RPMI8226 (cell line): ENCODE measurements around the gene FSTL4.
A peak's percentile ranks its signal among the peaks of the same experiment; 100 is the strongest.
"Not testable (repeated sequence)": the region's sequence is repeated elsewhere in the genome, so short reads cannot be mapped to it uniquely, and the experiment has no call there.

Source experiments
- DNase-seq: peaks from one replicate; pipeline ENCODE4 v3.0.0-alpha.2; 2015

The FSTL4 gene

DNA sequence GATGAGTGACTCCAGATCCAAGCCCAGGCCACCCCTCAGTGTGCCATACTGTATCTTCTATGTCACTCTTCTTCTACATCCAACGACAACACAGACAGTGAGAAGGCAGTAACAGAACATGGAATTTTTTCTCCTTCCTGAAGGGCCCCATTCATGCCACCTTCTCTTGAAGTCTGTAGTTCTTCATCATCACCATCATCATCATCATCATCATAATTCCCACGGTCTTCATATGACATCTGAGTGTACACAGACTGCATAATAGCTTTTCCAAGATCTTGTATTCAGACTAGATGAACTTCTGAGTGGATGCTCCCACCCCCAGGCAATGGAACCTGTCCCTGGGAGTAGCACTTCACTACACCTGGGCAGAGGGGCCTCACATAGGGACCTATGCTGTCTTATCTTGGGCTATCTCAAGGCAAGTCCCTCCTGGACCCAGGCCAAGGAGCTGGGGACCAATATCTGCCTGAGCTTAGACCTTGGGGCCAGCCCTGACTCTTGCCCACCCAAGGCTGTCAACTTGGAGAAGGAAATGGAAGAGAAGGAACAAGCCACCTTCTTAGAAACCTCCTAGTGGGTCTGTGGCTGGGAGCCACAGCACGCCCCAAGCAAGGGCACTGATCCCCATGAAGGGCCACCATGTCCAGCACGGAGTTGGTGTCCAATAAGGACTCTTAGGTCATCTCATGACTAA lies 159.1 kb downstream of the FSTL4 start:
- DNase-seq, result no peak

DNA sequence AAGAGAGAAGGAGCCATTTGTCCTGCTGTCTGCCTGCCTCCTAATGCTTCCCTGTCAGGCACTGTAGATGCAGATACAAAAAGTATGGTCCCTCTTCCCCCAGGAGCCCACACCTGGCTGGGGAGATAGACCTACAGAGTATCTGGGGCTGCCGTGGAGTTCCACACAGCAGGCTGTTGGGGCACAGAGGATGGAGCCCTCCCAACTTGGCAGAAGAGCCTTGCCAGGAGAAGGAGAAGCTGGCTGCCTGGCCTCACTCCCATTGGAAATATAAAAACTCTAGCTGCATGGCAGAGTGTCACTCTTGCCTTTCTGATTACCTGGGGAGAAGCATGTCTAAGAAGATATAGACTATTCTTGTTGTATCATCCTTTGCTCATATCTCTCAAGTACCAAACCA lies 160.4 kb downstream of the FSTL4 start:
- no peak for DNase-seq

DNA sequence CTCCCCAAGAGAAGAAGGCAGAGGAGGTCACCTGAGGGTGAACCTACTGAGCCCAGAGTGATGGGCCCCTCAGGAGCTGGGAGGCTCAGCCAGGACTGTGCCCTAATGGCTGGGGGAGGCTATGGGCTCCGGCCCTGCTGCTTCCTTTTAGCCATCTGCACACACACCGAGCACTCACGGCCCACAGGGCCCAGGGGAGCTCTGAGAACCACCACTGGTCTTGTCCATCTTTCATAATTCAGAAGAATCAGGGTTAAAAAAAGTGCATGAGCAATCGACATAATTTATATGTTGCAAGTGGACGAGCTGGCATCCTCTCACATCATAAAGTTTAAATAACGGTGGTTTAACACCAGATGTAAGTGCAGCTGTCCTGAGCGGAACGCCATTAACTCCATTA lies 162.1 kb downstream of the FSTL4 start:
- no peak for DNase-seq

DNA sequence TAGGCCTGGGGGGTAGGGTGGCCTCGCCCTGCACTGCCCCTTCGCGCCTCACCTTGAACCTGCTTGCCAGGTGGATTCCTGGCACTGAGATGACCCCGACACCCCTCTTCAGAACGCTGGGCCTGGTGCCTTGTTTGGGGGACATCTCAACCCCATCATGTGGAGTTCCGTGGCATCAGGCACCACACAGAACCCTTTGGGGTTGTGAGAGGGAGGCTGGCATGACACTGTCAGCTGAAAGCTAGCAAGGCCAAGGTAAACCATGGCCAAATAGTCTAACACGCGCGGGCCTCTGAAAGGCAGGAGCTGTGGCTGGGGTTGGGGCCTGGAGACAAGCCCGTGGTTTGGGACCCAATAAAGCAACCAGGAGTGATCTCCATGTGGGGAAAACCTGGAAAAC lies 163.2 kb downstream of the FSTL4 start:
- DNase-seq, result no peak

DNA sequence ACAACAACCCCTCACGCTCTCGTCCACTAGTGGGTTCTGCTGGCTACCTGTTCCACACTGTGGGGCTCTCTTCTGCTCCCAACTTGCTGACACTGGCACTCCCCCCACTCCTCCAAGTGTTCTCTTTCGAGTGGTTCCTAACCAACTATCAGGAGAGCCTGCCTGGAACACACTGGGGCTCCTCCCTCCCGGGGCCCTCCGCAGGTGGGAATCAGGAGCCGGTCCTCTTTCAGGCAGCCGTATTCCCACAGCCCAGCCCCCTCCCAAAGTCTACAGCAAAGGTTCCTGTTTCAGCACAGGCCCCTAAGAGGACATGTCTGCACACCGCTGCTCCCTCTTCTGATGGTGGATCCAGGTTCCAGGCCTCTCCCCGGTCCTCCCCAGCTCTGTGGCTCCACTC lies 165.9 kb downstream of the FSTL4 start:
- no peak for DNase-seq

DNA sequence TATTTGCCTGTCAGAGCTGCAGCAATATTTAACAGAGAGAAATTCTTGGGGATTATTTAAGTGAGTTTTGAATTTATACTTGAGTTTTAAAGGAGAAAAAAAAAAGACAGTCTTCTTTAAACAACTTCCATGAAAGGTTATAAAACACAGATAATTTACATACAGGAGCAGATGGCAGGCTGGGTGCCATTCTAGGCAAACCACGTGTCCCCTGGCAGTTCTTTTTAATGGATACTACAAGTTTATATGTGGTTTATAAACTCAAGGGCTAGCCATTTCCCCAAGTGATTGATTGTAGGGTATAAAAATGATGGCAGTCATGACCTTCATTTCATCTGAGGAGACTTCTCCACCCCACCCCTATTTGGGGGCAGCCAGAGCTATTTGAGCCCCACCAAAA lies 166.6 kb downstream of the FSTL4 start:
- DNase-seq, result no peak

DNA sequence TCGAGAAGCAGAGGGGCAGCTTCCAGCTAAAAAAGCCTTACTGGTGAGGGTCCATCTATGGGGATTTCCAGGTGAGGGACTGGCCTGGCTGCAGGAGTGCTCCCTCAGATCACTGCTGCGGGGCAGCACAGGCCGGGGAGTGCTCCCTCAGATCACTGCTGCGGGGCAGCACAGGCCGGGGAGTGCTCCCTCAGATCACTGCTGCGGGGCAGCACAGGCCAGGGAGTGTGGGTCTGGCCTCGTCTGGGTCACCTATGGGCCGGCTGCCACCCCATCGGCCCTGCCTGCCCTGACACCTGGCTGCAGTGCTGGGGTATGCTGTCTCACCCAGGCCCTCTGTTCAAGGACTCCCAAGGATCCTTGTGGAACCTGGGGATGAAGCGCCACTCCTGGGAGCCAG lies 167.1 kb downstream of the FSTL4 start:
- DNase-seq, result not testable (repeated sequence)

DNA sequence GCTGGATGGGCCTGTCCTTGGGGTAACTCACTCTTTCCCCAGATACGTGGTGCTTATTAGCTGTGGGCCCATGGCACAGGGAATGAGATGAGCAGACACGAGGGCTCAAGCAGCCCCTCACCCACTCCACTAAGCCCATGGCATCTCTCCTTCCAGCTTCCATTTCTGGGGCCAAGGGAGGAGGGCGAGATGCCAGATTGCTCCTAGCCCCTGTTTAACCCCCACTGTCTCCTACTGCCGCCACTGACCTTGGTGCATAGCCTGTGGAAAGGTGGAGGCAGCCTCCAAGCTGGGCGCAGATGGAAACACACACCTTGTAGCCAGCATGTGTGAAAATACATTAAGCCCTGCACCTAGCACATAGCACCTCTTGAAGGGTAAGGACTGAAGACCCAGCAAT lies 167.6 kb downstream of the FSTL4 start:
- no peak for DNase-seq

DNA sequence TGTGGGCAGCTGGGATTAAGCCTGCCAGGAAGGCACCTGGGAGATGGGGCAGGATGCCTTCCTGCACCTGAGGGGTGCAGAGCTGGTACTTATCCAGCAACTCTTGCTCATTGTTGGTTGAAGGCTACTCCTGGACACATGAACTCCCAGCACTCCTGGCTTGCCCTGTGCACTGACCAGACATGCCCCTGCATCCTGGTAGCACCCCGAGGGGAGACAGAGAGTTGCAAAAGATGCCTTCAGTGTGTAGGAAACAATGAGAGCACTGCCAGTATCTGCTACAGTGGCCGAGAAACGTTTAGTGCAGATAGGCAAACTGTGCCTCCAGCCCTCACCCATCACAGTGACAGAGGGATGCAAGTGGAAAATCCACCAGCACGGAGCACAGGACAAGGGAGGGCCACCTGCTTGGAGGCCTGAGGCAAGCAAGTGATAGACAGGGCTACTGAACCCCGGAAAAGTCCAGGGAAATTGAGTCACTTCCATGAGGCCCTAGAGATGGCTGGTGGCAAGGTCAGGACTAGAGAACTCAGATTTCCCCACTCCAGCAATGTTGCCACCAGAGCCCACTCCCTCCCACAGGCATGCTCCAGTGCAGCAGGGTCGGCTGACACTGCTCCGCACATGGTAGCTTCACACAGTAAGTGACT lies 171.1 kb downstream of the FSTL4 start:
- no peak for DNase-seq

DNA sequence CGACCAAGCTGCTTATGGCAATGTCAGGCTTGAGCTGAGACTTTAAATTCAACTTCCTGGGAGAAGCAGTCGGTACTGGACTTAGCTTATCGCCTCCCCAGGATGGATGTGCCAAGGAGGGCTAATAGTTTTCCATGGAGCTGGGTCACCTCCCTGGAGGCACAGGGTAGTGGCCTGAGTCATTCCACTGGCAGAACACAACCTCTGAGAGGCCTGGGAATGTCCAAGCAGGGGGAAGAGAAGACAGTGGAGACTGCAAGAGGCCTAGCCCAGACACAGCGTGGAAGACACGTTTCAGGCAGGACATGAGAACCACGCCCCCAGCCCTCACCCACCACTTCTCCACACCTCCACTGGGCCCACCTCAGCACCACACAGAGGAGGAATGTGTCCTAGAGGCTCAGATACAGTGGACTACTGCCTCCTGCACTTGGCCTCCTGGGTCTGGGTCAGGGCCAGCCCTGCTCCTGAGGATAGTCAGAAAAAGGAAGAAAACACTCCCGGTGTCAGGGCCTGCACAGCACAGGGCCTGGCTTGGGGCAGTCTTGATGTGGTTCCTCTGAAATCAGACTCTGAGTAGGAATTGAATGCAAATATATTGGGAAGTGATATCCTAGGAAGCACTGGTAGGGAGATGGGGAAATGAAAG lies 171.8 kb downstream of the FSTL4 start:
- no peak for DNase-seq

DNA sequence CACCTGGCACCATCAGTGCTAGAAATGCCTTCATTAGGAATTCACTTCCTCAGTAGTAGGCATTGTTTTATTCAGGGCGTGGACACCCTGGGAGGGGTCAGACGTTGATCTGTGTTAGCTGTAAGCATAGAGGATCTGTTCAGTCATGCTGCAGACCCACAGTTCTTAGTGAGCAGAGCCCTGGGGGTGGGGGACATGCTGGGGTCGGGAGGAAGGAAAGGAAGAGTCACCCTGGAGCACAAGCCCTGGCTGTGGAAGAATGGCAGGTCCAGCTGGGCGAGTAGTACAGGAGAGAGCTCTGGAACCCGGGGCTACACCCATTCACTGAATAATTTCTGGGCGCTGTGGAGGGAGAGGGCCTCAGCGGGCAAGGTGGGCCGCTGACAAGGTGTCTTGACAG lies 172.5 kb downstream of the FSTL4 start:
- DNase-seq, result no peak

DNA sequence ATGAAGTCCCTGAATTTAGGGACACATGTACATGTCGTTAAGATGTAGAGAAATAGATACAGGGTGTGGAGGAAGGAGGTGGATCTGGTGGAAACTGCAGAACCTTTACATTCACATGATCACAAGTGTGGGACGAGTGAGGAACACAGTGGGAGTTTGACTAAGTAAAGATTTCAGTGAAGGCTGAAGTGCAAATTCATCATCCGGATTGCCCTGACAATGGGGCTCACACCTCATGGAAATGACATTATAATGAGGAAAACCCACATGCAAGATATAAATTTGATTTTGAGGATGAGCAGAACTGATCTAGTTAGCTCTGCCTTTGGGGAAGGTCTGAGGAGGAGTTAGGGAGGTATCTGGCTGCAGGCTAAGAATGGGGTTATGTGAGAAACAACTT lies 173.9 kb downstream of the FSTL4 start:
- DNase-seq, result no peak

DNA sequence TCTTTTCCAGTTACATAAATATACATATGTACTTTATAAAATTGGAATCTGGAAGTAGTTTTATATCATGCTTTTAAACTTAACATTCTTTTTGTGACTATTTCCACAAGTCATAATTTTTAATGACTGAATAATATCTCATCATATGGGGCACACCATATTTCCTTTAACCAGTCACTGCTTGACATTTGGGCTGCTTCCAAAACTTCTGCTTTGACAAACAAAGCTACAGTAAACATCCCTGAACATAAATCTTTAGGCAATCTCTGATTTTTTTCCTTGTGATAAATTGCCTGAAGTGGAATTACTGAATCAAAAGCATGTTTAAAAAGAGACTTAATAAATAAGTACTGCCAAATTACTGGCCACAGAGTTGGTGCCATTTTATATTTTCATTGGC lies 178.0 kb downstream of the FSTL4 start:
- no peak for DNase-seq

DNA sequence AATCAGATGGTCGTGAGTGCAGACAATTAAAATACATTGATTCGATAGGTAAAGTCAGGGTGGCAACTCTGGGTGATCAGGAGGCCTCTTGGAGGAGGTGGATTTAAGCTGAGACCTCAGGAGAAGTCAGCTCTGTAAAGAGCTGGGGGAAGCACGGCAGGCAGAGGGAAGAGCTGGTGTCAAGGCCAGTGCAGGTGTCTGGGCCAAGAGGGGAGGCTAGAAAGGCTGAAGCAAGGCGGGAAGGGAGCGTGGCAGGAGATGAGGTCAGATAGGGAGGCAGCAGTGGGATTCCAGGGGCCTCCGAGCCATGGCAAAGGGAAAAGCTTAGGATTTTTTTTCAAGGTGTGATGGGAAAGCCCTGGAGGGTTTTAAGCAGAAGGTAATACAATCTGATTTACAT lies 178.7 kb downstream of the FSTL4 start:
- no peak for DNase-seq

DNA sequence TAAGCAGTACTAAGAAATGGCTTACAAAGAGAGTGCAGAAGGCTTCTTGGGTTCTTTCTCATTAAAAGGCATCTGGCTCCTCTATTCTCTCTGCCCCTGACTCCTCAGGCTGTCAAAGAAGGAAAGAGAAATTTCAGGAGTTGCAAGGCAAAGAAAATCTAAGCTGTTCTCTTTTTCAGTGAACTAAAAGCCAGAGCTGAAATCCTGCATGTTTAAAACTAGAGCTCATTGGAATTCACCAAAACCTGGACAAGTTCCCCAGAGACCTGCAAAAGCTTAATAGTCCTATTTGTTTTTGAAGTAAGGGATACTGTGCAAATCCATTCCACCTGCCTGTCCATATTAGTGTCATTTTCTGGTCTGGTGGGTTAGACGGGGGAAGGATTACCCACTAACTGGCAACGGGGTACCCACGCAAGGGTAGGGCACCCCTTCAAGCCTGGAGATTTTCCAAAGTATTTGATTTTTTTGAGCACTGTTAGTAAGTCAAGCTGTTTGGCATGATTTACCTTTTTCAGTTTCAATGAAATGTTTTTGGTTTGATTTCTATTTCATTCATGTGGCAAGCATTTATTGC lies 179.3 kb downstream of the FSTL4 start:
- DNase-seq, result no peak

DNA sequence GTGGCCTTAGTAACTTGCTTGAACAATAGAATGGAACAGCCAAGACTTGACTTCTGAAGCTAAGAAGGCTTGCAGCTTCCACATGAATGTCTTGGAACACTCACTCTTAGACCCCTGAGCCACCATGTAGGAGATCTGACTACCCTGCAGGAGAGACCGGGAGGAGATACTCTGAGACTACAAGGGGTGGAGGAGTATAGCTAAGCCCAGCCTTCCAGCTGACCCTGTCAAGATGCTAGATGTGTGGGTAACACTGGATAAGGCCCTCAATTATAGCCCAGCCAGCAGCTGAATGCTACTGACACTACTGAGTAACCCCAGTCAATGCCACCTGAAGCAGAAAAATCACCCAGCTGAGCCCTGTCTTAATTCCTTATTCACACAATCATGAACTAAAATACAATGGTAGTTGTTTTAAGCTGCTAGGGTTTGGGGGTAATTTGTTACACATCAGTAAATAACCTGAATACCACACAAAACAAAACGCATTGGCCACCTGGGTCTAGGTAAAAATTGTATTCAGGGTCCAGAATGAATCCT lies 180.9 kb downstream of the FSTL4 start:
- no peak for DNase-seq

DNA sequence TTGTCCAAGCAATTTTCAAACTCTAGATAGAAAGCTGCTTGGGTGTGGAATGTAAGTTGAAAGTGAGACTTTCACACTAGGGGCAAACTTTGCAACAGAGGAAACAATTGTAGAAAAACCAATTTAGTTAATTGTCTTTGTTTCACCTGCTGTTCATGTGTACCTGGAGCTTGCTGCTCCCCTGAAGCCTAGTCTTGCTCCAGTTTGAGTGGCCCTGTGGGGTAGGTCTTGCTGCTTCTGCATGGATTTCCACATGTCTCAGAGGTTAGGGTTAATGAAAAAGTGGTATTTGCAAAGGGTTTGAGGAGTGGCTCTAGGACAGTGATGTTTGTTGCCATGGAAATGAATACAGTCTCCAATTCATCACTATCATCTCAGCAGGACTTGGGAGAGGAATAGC lies 182.2 kb downstream of the FSTL4 start:
- DNase-seq, result no peak

DNA sequence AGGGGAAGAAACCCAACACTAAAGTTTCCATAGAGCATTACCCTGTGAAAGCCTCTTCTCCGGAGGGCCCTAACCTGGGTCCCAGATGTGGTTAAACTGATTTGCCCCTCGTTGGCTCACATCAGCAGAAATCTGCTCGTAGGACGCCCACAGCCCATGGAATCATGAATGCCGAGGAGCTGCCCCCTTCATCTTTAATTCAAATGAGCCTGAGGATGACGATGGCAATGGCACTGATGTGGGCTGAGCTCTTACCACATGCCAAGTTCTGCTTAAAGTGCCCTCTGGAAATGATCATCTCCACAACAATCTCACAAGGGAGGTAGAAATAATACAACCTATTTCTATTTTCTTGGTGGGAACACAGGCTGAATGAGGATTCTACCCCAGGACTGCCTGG lies 183.3 kb downstream of the FSTL4 start:
- DNase-seq, result no peak

DNA sequence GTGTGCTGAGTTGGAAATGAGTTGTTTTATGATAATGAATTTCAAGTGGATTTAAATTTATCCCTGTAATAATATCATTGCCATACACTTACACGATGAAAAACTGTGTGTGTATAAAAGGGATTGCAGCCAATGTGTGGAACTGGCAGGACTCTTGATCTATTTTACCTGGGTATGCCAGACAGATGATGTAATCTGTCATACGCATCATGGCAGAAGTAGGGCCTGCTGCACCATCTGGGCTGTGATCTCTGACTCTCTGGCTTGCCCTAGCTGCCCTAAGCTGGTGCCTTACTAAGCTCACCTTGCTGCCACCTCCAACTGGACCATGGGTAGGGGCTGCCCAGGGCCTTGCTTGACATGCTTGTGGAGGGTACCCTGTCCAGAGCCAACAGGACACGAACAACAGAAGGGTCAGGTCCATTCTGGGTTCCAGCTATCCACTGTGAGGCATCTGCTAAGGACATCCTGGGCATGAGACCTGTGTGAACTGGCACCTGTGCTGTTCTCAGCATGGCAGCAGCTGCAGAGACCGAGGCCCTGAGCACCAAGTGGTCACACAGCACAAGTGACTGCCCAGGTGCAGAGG lies 184.2 kb downstream of the FSTL4 start:
- DNase-seq, result no peak

DNA sequence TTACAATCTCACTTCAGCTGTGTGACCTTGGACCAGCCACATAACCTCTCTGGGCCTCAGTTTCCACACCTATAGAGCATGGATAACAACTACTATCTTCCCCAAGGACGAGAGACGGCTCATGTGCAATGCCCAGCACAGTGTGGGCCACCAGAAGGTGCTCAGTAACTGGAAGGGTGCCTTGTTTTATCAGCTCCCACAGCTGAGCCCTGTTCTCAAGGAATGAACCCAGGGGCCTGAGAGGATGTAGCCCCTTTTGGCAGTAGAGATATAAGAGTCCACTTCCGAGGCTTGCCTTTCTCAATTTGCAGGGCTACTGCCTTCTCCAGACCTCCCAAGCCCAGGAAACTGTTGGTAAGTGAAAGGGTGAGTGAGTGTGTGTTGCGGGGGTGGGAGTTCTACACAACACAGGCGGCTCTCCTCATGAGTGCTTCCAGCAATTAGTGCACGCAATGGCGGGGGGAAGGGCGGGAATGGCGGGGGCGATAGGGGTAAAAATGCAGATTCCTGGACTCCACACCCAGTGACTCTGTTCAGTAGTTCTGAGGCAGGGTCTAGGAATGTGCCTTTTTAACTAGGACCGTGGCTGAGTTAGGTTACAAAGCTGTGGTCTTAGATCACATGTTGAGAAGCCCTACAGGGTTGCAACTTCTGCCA lies 185.1 kb downstream of the FSTL4 start:
- no peak for DNase-seq

DNA sequence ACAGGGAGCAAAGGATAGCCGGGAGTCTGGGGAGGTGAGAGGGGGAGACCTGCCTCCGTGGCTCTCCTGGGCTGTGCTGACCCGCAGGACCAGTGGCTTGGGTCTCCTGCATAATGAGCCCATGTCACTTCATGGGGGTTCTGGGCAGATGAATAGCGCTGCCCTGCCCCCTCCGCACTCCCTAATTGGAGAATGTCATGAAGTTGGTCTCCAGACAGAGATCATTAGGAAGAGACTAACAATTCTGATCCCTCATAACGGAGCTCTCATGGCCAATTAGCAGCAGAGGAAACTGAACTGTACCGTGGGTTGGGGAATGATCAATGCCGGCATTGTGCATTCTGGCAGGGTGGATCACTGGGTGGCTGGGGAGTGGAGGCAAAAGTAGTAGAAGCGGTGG lies 186.1 kb downstream of the FSTL4 start:
- DNase-seq, result no peak

DNA sequence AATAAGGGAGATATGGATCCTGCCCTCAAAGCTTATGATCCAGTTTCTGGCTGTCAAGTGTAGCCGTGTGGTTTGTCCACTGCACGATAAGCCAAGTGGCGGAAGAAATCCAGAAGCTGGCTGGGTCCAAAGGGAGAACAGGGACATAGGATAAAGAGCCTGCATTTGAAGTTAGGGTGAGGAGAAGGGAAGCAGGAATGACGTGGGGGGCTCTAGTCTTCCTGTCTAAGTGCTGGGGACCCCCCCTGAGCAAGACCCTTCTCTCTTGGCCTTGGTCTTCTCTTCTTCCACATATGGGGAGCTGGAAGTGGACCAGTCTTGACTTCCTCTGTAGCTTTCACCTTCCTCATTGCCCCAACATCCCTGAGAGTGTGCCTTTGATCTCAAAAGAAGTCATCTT lies 186.6 kb downstream of the FSTL4 start:
- DNase-seq, result no peak

DNA sequence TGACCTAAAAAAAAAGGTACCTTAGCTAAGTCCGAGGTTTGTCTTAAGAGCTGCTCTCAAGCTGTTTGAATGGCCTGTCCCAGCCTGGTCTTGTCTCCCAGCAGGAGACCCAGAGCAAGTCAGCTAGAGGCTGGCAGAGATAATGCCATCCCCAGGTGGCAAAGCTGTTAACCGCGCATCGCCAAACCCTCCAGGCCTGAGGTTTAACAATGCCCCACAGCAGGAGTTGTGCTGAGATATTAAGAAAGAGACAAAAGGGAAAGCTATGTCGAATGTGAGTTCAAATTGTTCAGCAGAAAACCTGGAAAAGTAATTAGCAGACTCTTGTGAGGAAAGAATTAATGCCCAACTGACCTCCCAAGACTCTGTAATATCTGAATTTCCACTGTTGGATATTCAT lies 187.1 kb downstream of the FSTL4 start:
- peak; percentile 23 for DNase-seq
